K562 (cell line): ENCODE results near the gene HOXA2. TPM values are rescaled to one million over a fixed set of nuclear protein-coding genes. Genes with fewer than 3 reads are reported as not detected.

ENCODE experiments used
- ATAC-seq: fragments of 200-7000 bp; cut with Tn5 transposase; 3 replicates; pipeline ENCODE4 v1.9.1; 2020; ENCODE audit warnings: moderate library complexity
- BruUV-seq: library from RNA; stranded (reverse); fragments of 400-500 nt; replicated peaks from 2 replicates; lab custom pipeline; 2021; lab: Mats Ljungman, UMichigan
- CTCF ChIA-PET: fragments of 300-600 bp; formaldehyde crosslinking; extraction: SDS; loops from one replicate; lab custom pipeline; 2021; ENCODE audit warnings: low intra/inter-chr PET ratio; lab: Yijun Ruan, JAX
- POLR2A ChIA-PET: fragments of 300-600, 350-650 bp; sonication (Branson Sonifier 250); formaldehyde crosslinking; extraction: SDS; loops from one replicate; lab custom pipeline; 2021; ENCODE audit warnings: antibody characterized with exemption, inconsistent platforms; lab: Yijun Ruan, JAX
- DNase-seq, 4 experiments: peaks; one replicate each; pipeline versions ENCODE4 v3.0.0 to v3.0.0-alpha.2; 2011 to 2018; ENCODE audit warnings: low spot score in 3 of 4, mixed read lengths in 3 of 4; ENCODE audit errors: extremely low read depth in 1 of 4
- FAIRE-seq: peaks from 2 replicates; lab custom pipeline; 2011; peaks lifted over from hg19 to GRCh38; lab: Jason Lieb, UNC
- H2AFZ ChIP-seq: 2 replicates; pipeline ENCODE4 v1.6.0; 2011; ENCODE audit warnings: low read depth, low read length, control low read depth, inconsistent platforms
- H3K27ac ChIP-seq: fragments of 200-600 bp; 3 replicates; pipeline ENCODE4 v1.8.0; 2011; ENCODE audit warnings: low read depth, mild to moderate bottlenecking, control low read depth, inconsistent platforms, low read length, moderate library complexity, mixed read lengths; ENCODE audit errors: extremely low read depth
- H3K27me3 ChIP-seq, 2 experiments: fragments of 300-600 bp in 1 of 2; 2 replicates in 1 of 2; 3 replicates in 1 of 2; pipeline versions ENCODE4 v1.6.0 to v1.8.0; 2011; ENCODE audit warnings: inconsistent platforms in 2 of 2, low read length in 2 of 2, mild to moderate bottlenecking in 1 of 2, mixed read lengths in 1 of 2, moderate library complexity in 1 of 2; ENCODE audit not compliant: control insufficient read depth in 2 of 2, insufficient read depth in 2 of 2
- H3K36me3 ChIP-seq: fragments of 300-600 bp; 3 replicates; pipeline ENCODE4 v1.8.0; 2011; ENCODE audit warnings: mild to moderate bottlenecking, low read length, inconsistent platforms; ENCODE audit not compliant: control insufficient read depth, insufficient read depth
- H3K4me1 ChIP-seq, 2 experiments: fragments of 200-600 bp in 1 of 2; replicated peaks in 1 of 2; 2 replicates in 1 of 2; 3 replicates in 1 of 2; pipeline versions ENCODE4 v1.5.1 to v1.8.0; 2011; ENCODE audit warnings: inconsistent platforms in 2 of 2, low read length in 2 of 2, mild to moderate bottlenecking in 1 of 2, mixed read lengths in 1 of 2, moderate library complexity in 1 of 2; ENCODE audit not compliant: control insufficient read depth in 2 of 2, insufficient read depth in 2 of 2
- H3K4me2 ChIP-seq: 2 replicates; pipeline ENCODE4 v1.6.1; 2011; ENCODE audit warnings: low read length, control low read depth, inconsistent platforms, mixed read lengths; ENCODE audit not compliant: insufficient read depth
- H3K4me3 ChIP-seq: fragments of 200-600 bp; sonication (generic), shearing (Covaris generic); 2 replicates; pipeline ENCODE4 v1.5.1; 2016; ENCODE audit warnings: control low read depth, inconsistent platforms
- H3K79me2 ChIP-seq: fragments of 200-600 bp; 3 replicates; pipeline ENCODE4 v1.8.0; 2011; ENCODE audit warnings: low read length, inconsistent platforms; ENCODE audit not compliant: control insufficient read depth, insufficient read depth
- H3K9ac ChIP-seq, 2 experiments: 2 replicates each; pipeline versions ENCODE4 v1.6.0 to v1.6.1; 2011; ENCODE audit warnings: low read depth in 2 of 2, low read length in 2 of 2, control low read depth in 1 of 2, inconsistent platforms in 1 of 2, mild to moderate bottlenecking in 1 of 2, mixed read lengths in 1 of 2; ENCODE audit not compliant: insufficient read depth in 1 of 2
- H3K9me1 ChIP-seq: one replicate; pipeline ENCODE4 v1.6.0; 2011; ENCODE audit warnings: inconsistent platforms, mild to moderate bottlenecking, low read length, moderate library complexity; ENCODE audit not compliant: control insufficient read depth, insufficient read depth
- H3K9me3 ChIP-seq: replicated peaks from 2 replicates; pipeline ENCODE4 v1.5.1; 2011; ENCODE audit warnings: low read depth, low read length, inconsistent platforms; ENCODE audit not compliant: control insufficient read depth, insufficient read depth
- H4K20me1 ChIP-seq: replicated peaks from 2 replicates; pipeline ENCODE4 v1.6.1; 2011; ENCODE audit warnings: low read length, inconsistent platforms, mixed read lengths; ENCODE audit not compliant: control insufficient read depth, insufficient read depth
- NFYB ChIP-seq: IDR thresholded peaks from 2 replicates; pipeline ENCODE4 v1.6.1; 2011; ENCODE audit warnings: mild to moderate bottlenecking, moderate library complexity; ENCODE audit not compliant: insufficient read length; ENCODE audit errors: extremely low read depth
- NR0B1 ChIP-seq: fragments of 450-650 bp; IDR thresholded peaks from one replicate; pipeline ENCODE4 v1.6.1; 2018; ENCODE audit warnings: mild to moderate bottlenecking, moderate library complexity; ENCODE audit not compliant: partially characterized antibody
- USF1 ChIP-seq: sonication (generic); formaldehyde crosslinking; IDR thresholded peaks from 2 replicates; pipeline ENCODE4 v1.9.0; 2022; ENCODE audit warnings: mild to moderate bottlenecking, missing genetic modification reagents
- USF2 ChIP-seq: sonication (generic); formaldehyde crosslinking; IDR thresholded peaks from 2 replicates; pipeline ENCODE4 v1.5.0; 2020; ENCODE audit warnings: missing genetic modification reagents
- VEZF1 ChIP-seq: fragments of 200-800 bp; sonication (Bioruptor generic); IDR thresholded peaks from 2 replicates; pipeline ENCODE4 v1.6.1; 2017; ENCODE audit warnings: missing genetic modification characterization, missing compliant biosample characterization
- WGBS: fragments of 100-300 bp; shearing (Covaris generic); methylation state at CpG from one replicate; pipeline ENCODE4 v1.1.6; 2016; ENCODE audit warnings: low coverage, mixed read lengths; ENCODE audit not compliant: insufficient coverage; ENCODE audit errors: missing lambda C conversion rate; 5-methylcytosine and 5-hydroxymethylcytosine counted together
- in situ Hi-C: fragments of 300-500 bp; cut with MboI; formaldehyde crosslinking; loops from 4 replicates; pipeline ENCODE4 v1.15.0; 2018; ENCODE audit warnings: inconsistent platforms, mixed read lengths
- intact Hi-C: fragments of 100-400 bp; cut with micrococcal nuclease; formaldehyde crosslinking; loops from 2 replicates; pipeline ENCODE4 v1.14.2; 2022
- polyA plus RNA-seq, 8 experiments: library from polyadenylated mRNA; depleted of rRNA in 4 of 8; stranded (reverse) in 5 of 8; unstranded in 3 of 8; fragments of >200 nt; fragmentation: Nextera tagmentation in 2 of 8; fragmentation: Illumina TruSeq in 1 of 8; extraction: Ambion mirVana in 2 of 8; extraction: Trizol in 1 of 8; gene quantifications; 2 replicates each; pipeline versions ENCODE4 v1.2.1 to v1.2.3, GENCODE V29; 2011 to 2014; ENCODE audit warnings: inconsistent platforms in 1 of 8, missing spikeins in 1 of 8
- total RNA-seq, 7 experiments: library from RNA; depleted of rRNA in 6 of 7; stranded (reverse); fragments of >200 nt in 6 of 7; fragmentation: Illumina TruSeq in 2 of 7; extraction: Trizol in 2 of 7; gene quantifications; 2 replicates each; pipeline versions ENCODE4 v1.2.1 to v1.2.3, GENCODE V29; 2011 to 2021; ENCODE audit warnings: low replicate concordance in 1 of 7

HOXA2 gene
- total and polyA plus RNA-seq, 9 of the 15 experiments (the other 6 are each of a cell fraction or from before 2014, with no cell fraction given) = 0.04 TPM; not detected in 8

- no peak within 1 kb of the TSS for H2AFZ ChIP-seq
- no peak within 1 kb of the TSS for H3K4me2 ChIP-seq
- H3K79me2 ChIP-seq = no peaks in the 10 kb centered on the region
- ATAC-seq (peak; percentile 72), FAIRE-seq (no peak), DNase-seq (peak; percentile 6 to 73 (median 66))
- H3K9me1 ChIP-seq = no peaks in the 10 kb centered on the region
- H3K27me3 ChIP-seq = peaks cover 40 to 60% of the 10 kb centered on the region in 2 experiments
- 7% methylated on average over 17 of the region's 68 CpGs for WGBS
- H3K27ac ChIP-seq = no peak within 1 kb of the TSS
- no peaks in the 10 kb centered on the region for H3K36me3 ChIP-seq
- ChIA-PET POLR2A (no interaction called here), CTCF (no interaction called here)
- TF ChIP-seq VEZF1 (CRISPR knock-in tag) (peak; percentile 62), USF2 (peak; percentile 80), NR0B1 (no peak), USF1 (CRISPR knock-in tag) (peak; percentile 70), NFYB (peak; percentile 8)
- in situ Hi-C loops (no loop called here), intact Hi-C loops (no loop called here)
- H3K9ac ChIP-seq = no peak within 1 kb of the TSS
- H4K20me1 ChIP-seq = no peaks in the 10 kb centered on the region
- H3K9me3 ChIP-seq = no peaks in the 10 kb centered on the region
- no TSS peak for BruUV-seq
- peaks cover 0 to 13% of the 10 kb centered on the region in 2 experiments; a peak in 2 of 5 replicates for H3K4me1 ChIP-seq
- no peak within 1 kb of the TSS for H3K4me3 ChIP-seq
These were observed 6.4 kb downstream of the HOXA2 start, which contains the start of gene HOXA1 for GRCh38 chr7:27095897-27096767. HOXA1 (minus strand) TSS chr7:27096000; CDS start chr7:27095912, 88 bp downstream.
